Esophagus squamous epithelium (tissue), 4 donors: ENCODE results near the gene LIF.

Experiments used
- CTCF ChIP-seq, 6 experiments: fragments of 450-650 bp in 4 of 6; fragments of 200-600 bp in 2 of 6; sonication (generic) in 2 of 6; IDR thresholded peaks; one replicate each; pipeline ENCODE4 v1.5.1; 2016 to 2019; ENCODE audit warnings: antibody characterized with exemption in 6 of 6, mild to moderate bottlenecking in 4 of 6, moderate library complexity in 4 of 6
- POLR2A ChIP-seq, 4 donors: fragments of 450-650 bp; IDR thresholded peaks; one replicate each; pipeline ENCODE4 v1.6.1; 2017; ENCODE audit warnings: antibody characterized with exemption in 4 of 4, mild to moderate bottlenecking in 4 of 4, moderate library complexity in 3 of 4

DNA sequence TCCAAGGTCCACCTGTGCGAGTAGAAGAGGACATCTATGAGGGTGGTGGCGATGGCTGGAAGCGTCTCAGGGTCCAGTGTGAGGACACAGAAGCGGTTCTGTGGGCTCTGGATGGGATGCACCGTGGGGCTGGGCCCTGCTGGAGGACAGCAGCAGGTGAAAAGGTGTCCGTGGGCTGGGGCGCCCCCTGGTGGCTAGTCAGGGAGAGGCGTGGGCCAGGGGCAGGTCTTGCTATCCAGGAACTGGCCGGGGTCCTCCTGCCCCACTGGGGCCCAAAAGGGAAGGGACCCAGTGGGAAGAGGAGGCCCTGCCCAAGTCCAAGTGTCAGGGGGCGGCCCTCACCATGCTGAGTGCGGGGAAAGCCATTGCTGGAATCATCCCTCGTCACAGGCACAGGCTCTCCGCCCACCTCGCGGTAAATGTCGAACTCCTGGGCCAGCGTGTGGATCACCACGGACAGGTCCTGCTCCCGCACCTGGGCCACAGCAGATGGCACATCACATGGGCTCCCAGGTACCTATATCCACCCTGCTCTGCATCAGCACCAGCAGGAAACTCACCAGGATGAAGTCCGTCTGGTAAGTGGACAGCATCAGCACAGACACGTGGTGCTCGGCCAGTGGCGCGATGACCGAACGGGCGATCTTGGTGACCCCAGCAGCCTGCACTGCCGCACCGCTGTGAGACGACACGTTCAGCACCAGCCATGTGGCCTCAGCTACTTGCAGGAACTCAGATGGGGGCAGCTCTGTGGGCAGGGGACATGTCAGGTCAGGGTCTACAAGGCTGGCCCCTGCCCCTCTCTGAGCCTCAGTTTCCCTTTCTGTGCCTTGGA, 40.5 kb upstream of the LIF start:
- TF ChIP-seq POLR2A (IDR thresholded peaks at IDR 0.05) (no peak), CTCF (IDR thresholded peaks at IDR 0.05) (peak; percentile 86 to 97 (median 92))
